Body of pancreas (tissue), 4 donors: ENCODE data around the gene PTX4. TPM values are rescaled to one million over a fixed set of nuclear protein-coding genes. Genes with fewer than 3 reads are reported as not detected.

Source experiments
- ATAC-seq: fragments of 150-250 bp; one replicate; pipeline ENCODE4 v1.9.1; 2016
- DNase-seq, 4 donors: peaks; one replicate each; pipeline ENCODE4 v3.0.0-alpha.2; 2019
- H3K27ac ChIP-seq, 4 donors: fragments of 200-600 bp; sonication (generic); 1 replicate in 3 of 4; 2 replicates in 1 of 4; pipeline versions ENCODE4 v1.5.1 to v1.6.1; 2016 to 2019; ENCODE audit warnings: mild to moderate bottlenecking in 1 of 4, mixed read lengths in 1 of 4, moderate library complexity in 1 of 4
- H3K27me3 ChIP-seq, 2 donors: fragments of 200-600 bp; sonication (generic); one replicate each; pipeline ENCODE4 v1.6.0; 2016; ENCODE audit warnings: mild to moderate bottlenecking in 1 of 2
- H3K36me3 ChIP-seq, 2 donors: fragments of 200-600 bp; sonication (generic); replicated peaks in 1 of 2; 2 replicates each; pipeline ENCODE4 v1.5.1; 2016; ENCODE audit warnings: low read depth in 2 of 2; ENCODE audit not compliant: insufficient read depth in 1 of 2
- H3K4me1 ChIP-seq: fragments of 200-600 bp; sonication (generic); one replicate; pipeline ENCODE4 v1.6.0; 2016
- H3K4me3 ChIP-seq, 2 donors: fragments of 200-600 bp; sonication (generic); 1 replicate in 1 of 2; 2 replicates in 1 of 2; pipeline ENCODE4 v1.5.1; 2016 to 2019
- H3K9me3 ChIP-seq, 3 donors: fragments of 200-600 bp; sonication (generic); 1 replicate in 2 of 3; 2 replicates in 1 of 3; pipeline ENCODE4 v1.5.1; 2016
- POLR2A ChIP-seq, 3 donors: fragments of 450-650 bp; IDR thresholded peaks; one replicate each; pipeline ENCODE4 v1.6.1; 2016; ENCODE audit warnings: antibody characterized with exemption in 3 of 3, mild to moderate bottlenecking in 2 of 3
- whole genome bisulfite sequencing, 2 donors: methylation state at CpG; one replicate each; pipeline ENCODE4 v1.1.5; 2017; 5-methylcytosine and 5-hydroxymethylcytosine counted together
- intact Hi-C: fragments of 100-400 bp; cut with DNase I; formaldehyde crosslinking; loops from one replicate; pipeline ENCODE4 v1.15.1; 2023
- total RNA-seq, 2 donors: library from RNA; depleted of rRNA; stranded (reverse); fragments of >200 nt; gene quantifications; one replicate each; pipeline ENCODE4 v1.1.0, GENCODE V29; 2016
- TF ChIP-seq, protein P1 (sequence below), 7 experiments: fragments of 450-650 bp in 4 of 7; fragments of 200-600 bp in 3 of 7; sonication (generic) in 3 of 7; IDR thresholded peaks; one replicate each; pipeline ENCODE4 v1.5.1; 2016 to 2019; ENCODE audit warnings: antibody characterized with exemption in 7 of 7

PTX4 gene
- total RNA-seq, 2 donors from 2014 or later, result not detected

DNA sequence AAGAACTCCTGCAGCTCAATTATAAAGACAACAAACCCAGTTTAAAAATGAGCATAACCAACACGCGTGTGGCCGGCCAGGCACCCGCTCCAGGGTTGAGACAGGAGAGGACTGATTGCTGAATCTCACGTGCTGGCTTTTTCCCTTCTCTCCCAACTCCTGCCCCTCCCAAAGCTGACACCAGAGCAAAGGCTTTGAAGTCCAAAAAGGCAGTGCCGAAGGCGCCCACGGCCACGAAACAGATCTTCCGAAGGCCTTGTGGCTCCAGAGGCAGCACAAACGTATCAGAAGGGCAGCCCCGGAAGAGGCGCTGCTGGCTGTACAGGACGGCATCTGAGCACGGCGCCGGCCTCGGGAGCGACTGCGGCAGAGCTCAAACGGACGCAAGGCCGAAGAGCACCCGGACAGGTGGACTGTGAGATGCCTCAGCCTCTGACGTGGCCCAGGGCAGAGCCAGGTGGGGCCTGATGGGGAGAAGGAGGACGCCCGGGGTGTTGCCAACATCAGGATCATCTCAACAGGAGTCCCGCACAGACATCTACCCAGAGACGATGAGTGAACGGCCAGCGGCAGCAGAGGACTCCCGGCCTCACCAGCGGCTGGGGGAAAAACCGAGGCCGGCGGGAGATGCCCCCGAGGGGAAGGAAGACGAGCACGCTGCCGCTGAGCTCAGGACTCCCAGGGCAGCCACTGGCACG lies 24.4 kb downstream of the PTX4 start:
- DNase-seq, result no peak
- Histone ChIP-seq H3K36me3 (peaks cover 0 to 3% of the 10 kb centered on the region in 2 donors), H3K4me1 (no peaks in the 10 kb centered on the region), H3K9me3 (no peaks in the 10 kb centered on the region), H3K4me3 (no peak overlapping the region), H3K27ac (no peak overlapping the region), H3K27me3 (no peaks in the 10 kb centered on the region)
- no peak for ATAC-seq
- TF ChIP-seq, protein P1, sequence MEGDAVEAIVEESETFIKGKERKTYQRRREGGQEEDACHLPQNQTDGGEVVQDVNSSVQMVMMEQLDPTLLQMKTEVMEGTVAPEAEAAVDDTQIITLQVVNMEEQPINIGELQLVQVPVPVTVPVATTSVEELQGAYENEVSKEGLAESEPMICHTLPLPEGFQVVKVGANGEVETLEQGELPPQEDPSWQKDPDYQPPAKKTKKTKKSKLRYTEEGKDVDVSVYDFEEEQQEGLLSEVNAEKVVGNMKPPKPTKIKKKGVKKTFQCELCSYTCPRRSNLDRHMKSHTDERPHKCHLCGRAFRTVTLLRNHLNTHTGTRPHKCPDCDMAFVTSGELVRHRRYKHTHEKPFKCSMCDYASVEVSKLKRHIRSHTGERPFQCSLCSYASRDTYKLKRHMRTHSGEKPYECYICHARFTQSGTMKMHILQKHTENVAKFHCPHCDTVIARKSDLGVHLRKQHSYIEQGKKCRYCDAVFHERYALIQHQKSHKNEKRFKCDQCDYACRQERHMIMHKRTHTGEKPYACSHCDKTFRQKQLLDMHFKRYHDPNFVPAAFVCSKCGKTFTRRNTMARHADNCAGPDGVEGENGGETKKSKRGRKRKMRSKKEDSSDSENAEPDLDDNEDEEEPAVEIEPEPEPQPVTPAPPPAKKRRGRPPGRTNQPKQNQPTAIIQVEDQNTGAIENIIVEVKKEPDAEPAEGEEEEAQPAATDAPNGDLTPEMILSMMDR (IDR thresholded peaks at IDR 0.05), result no peak
- no peak for TF ChIP-seq POLR2A (IDR thresholded peaks at IDR 0.05)
- intact Hi-C loops, result no loop called here
- 84 to 92% methylated on average over 23 to 35 of the region's 41 CpGs for WGBS, 2 donors

DNA sequence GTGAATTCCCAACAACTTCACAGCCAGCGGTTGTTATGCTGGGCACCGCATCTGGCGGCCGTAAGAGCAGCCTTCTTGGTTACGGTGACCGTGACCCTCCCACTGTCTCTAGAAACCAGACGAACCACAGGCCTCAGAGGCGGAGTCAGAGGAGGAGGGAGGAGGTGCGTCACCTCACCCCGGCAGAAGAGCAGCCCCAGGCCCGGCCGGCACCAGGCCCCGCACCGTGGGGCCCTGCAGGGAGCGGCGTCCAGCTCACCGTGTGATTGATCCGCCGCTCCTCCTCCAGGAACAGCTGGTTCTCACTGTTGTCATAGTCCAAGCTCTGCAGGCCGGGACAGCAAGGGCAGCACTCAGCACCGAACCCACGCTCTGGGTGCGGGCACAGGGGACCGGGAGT lies 27.6 kb downstream of the PTX4 start:
- 86 to 93% methylated on average over 11 to 19 of the region's 24 CpGs for whole genome bisulfite sequencing, 2 donors
- ATAC-seq (no peak), DNase-seq (no peak)
- no peak overlapping the region for H3K4me3 ChIP-seq
- H3K27ac ChIP-seq, result no peak overlapping the region
- intact Hi-C loops, result no loop called here
- H3K9me3 ChIP-seq, result no peaks in the 10 kb centered on the region
- peaks cover 0 to 4% of the 10 kb centered on the region in 2 donors for H3K36me3 ChIP-seq
- H3K27me3 ChIP-seq, result no peaks in the 10 kb centered on the region
- TF ChIP-seq POLR2A (IDR thresholded peaks at IDR 0.05), result no peak
- TF ChIP-seq, protein P1 (IDR thresholded peaks at IDR 0.05), result no peak
- H3K4me1 ChIP-seq, result no peaks in the 10 kb centered on the region

DNA sequence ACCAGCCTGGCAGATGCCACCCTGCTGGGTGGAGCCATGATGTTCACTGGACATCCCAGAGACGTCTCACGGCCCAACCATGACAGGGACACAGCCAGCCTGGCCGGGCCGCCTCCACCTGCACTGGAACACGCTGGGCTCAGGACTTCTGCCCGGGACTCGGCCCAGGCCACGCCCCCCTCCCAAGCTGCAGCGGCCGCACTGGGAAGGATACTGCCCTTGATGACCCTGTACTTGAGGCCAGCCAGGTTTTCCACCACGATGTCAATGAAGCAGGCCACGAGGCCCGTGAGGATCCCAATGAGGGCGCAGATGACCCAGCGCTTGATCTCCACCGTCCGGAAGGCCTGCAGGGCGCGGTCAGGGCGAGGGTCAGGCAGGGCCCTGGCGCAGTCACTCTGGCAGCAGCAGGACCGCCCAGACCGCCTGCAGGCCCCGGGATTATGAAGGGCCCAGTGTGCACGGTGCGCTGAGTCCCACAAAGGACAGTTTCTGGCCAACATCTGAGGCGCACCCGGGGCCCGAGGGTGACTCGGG lies 28.1 kb downstream of the PTX4 start:
- H3K9me3 ChIP-seq, result no peaks in the 10 kb centered on the region
- H3K27me3 ChIP-seq, result no peaks in the 10 kb centered on the region
- no peak overlapping the region for H3K27ac ChIP-seq
- intact Hi-C loops, result no loop called here
- 88% methylated on average over 19 of the region's 30 CpGs; no CpG with 5 or more reads in 1 of the 2 donors for WGBS, 2 donors
- no peak for ATAC-seq
- H3K4me1 ChIP-seq, result no peaks in the 10 kb centered on the region
- TF ChIP-seq POLR2A (IDR thresholded peaks at IDR 0.05), result no peak
- TF ChIP-seq, protein P1 (IDR thresholded peaks at IDR 0.05), result no peak
- peak in 1 of 4 donors; percentile 8 for DNase-seq
- no peak overlapping the region for H3K4me3 ChIP-seq
- peaks cover 0 to 8% of the 10 kb centered on the region in 2 donors for H3K36me3 ChIP-seq

DNA sequence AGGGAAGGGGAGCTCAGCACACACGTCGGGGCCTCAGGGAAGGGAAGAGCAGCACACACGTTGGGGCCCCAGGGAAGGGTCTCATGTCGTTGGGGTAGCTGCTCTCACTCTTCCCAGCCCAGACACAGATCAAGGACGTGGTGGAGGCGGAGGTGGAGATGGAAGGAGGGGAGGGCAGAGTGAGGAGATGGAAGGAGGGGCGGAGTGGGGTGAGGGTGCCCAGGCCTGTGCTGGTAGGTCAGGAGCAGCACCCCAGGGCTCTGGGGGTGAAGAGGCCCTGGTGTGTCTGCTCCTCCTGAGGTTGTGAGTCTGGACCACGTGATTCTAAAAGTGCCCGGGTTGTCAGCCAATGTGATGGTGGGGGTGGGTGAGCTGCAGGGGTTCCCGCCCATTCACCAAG lies 28.8 kb downstream of the PTX4 start:
- Histone ChIP-seq H3K36me3 (peaks cover 0 to 13% of the 10 kb centered on the region in 2 donors), H3K27me3 (no peaks in the 10 kb centered on the region), H3K4me1 (no peaks in the 10 kb centered on the region), H3K27ac (no peak overlapping the region), H3K9me3 (no peaks in the 10 kb centered on the region), H3K4me3 (no peak overlapping the region)
- WGBS, 2 donors, result 77 to 84% methylated on average over 7 to 9 of the region's 10 CpGs
- no peak for ATAC-seq
- intact Hi-C loops, result no loop called here
- TF ChIP-seq POLR2A (IDR thresholded peaks at IDR 0.05), result no peak
- TF ChIP-seq, protein P1 (IDR thresholded peaks at IDR 0.05), result no peak
- DNase-seq, result no peak

DNA sequence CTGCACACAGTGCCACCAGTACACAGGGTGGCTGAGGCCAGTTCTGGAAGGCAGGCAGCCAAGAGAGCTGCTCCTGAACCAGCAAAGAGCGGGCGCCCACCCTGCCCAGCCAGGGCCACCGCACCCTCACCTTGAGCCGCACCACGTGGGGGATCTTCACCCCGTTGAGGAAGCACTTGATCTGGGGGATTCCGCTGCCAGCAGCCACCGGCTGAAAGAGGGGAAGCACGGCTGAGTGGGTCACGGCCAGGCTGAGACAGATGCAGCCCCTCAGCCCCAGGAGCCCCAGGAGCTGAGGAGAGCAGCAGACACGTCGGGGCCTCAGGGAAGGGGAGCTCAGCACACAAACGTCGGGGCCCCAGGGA lies 29.8 kb downstream of the PTX4 start:
- intact Hi-C loops, result no loop called here
- no peak for DNase-seq
- TF ChIP-seq, protein P1 (IDR thresholded peaks at IDR 0.05), result no peak
- TF ChIP-seq POLR2A (IDR thresholded peaks at IDR 0.05), result no peak
- no peak overlapping the region for H3K4me3 ChIP-seq
- no peak overlapping the region for H3K27ac ChIP-seq
- no peak for ATAC-seq
- H3K9me3 ChIP-seq, result no peaks in the 10 kb centered on the region
- H3K27me3 ChIP-seq, result no peaks in the 10 kb centered on the region
- peaks cover 0 to 18% of the 10 kb centered on the region in 2 donors for H3K36me3 ChIP-seq
- 81% methylated on average over 12 of the region's 14 CpGs; no CpG with 5 or more reads in 1 of the 2 donors for WGBS, 2 donors
- no peaks in the 10 kb centered on the region for H3K4me1 ChIP-seq
